ENCODE data around the gene FCER2.
A peak's percentile ranks its signal among the peaks of the same experiment; 100 is the strongest.

Gene FCER2

GRCh38 chr19:7704280-7705060 lies 2.5 kb upstream of the FCER2 start:
- Mint-ChIP-seq H3K9me3 (no peaks in the 10 kb centered on the region), H3K4me3 (no peak overlapping the region), H3K4me1 (ENCODE audit: low read depth in 2 of 2) (peaks cover 22 to 23% of the 10 kb centered on the region in 2 donors), H3K27me3 (peaks cover 10 to 22% of the 10 kb centered on the region in 2 donors), H3K36me3 (ENCODE audit: insufficient read depth) (peaks cover 16% of the 10 kb centered on the region), H3K27ac (peak overlapping the region in 1 of 2 donors; percentile 17)
- DNase-seq = no peak
- no peak for ATAC-seq (replicated peaks)

GRCh38 chr19:7703332-7703731 lies 1.4 kb upstream of the FCER2 start:
- Mint-ChIP-seq H3K4me1 (ENCODE audit: low read depth in 2 of 2) (peaks cover 22 to 26% of the 10 kb centered on the region in 2 donors), H3K27me3 (peaks cover 21 to 34% of the 10 kb centered on the region in 2 donors)

GRCh38 chr19:7701049-7701653 lies 780 bp downstream of the FCER2 start:
- H3K4me1 Mint-ChIP-seq (ENCODE audit: low read depth in 2 of 2) = peaks cover 13 to 17% of the 10 kb centered on the region in 2 donors
- no peak overlapping the region for H3K4me3 Mint-ChIP-seq
- no peaks in the 10 kb centered on the region for H3K9me3 Mint-ChIP-seq
- peaks cover 13% of the 10 kb centered on the region for H3K36me3 Mint-ChIP-seq (ENCODE audit: insufficient read depth)
- H3K27ac Mint-ChIP-seq = no peak overlapping the region
- ATAC-seq (replicated peaks) (no peak), DNase-seq (no peak)
- H3K27me3 Mint-ChIP-seq = peaks cover 30 to 54% of the 10 kb centered on the region in 2 donors

More at GRCh38 chr19:7703332-7703731, 1.4 kb upstream of the FCER2 start:
- H3K36me3 Mint-ChIP-seq (ENCODE audit: insufficient read depth) = peaks cover 15% of the 10 kb centered on the region
- DNase-seq (no peak), ATAC-seq (replicated peaks) (no peak)
- no peaks in the 10 kb centered on the region for H3K9me3 Mint-ChIP-seq
- H3K4me3 Mint-ChIP-seq = no peak overlapping the region
- no peak overlapping the region for H3K27ac Mint-ChIP-seq

- DNase-seq (no peak), ATAC-seq (replicated peaks) (no peak)
- Mint-ChIP-seq H3K27me3 (peaks cover 30 to 54% of the 10 kb centered on the region in 2 donors), H3K27ac (no peak overlapping the region), H3K9me3 (no peaks in the 10 kb centered on the region), H3K4me1 (ENCODE audit: low read depth in 2 of 2) (peaks cover 0 to 7% of the 10 kb centered on the region in 2 donors), H3K36me3 (ENCODE audit: insufficient read depth) (peaks cover 11% of the 10 kb centered on the region), H3K4me3 (no peak overlapping the region)
Measured at GRCh38 chr19:7699417-7700401, 2.2 kb downstream of the FCER2 start.

- DNase-seq = no peak
- no peak overlapping the region for H3K4me3 Mint-ChIP-seq
- ATAC-seq (replicated peaks) = no peak
- H3K27ac Mint-ChIP-seq = no peak overlapping the region
- peaks cover 11% of the 10 kb centered on the region for H3K36me3 Mint-ChIP-seq (ENCODE audit: insufficient read depth)
- peaks cover 0 to 6% of the 10 kb centered on the region in 2 donors for H3K4me1 Mint-ChIP-seq (ENCODE audit: low read depth in 2 of 2)
- H3K9me3 Mint-ChIP-seq = no peaks in the 10 kb centered on the region
- H3K27me3 Mint-ChIP-seq = peaks cover 30 to 51% of the 10 kb centered on the region in 2 donors
Measured at GRCh38 chr19:7699003-7699402, 2.9 kb downstream of the FCER2 start.

GRCh38 chr19:7698583-7698982 lies 3.3 kb downstream of the FCER2 start:
- Mint-ChIP-seq H3K27ac (no peak overlapping the region), H3K27me3 (peaks cover 30 to 46% of the 10 kb centered on the region in 2 donors), H3K9me3 (no peaks in the 10 kb centered on the region), H3K4me1 (ENCODE audit: low read depth in 2 of 2) (peaks cover 0 to 6% of the 10 kb centered on the region in 2 donors), H3K4me3 (no peak overlapping the region), H3K36me3 (ENCODE audit: insufficient read depth) (peaks cover 11% of the 10 kb centered on the region)
- ATAC-seq (replicated peaks) (no peak), DNase-seq (no peak)

- peaks cover 30 to 43% of the 10 kb centered on the region in 2 donors for H3K27me3 Mint-ChIP-seq
- peaks cover 9% of the 10 kb centered on the region for H3K36me3 Mint-ChIP-seq (ENCODE audit: insufficient read depth)
- H3K9me3 Mint-ChIP-seq = no peaks in the 10 kb centered on the region
Measured at GRCh38 chr19:7697721-7698287, 4.1 kb downstream of the FCER2 start.

GRCh38 chr19:7694499-7694898 lies 7.4 kb downstream of the FCER2 start:
- Mint-ChIP-seq H3K27ac (no peak overlapping the region), H3K9me3 (no peaks in the 10 kb centered on the region), H3K4me1 (ENCODE audit: low read depth in 2 of 2) (peaks cover 0 to 5% of the 10 kb centered on the region in 2 donors), H3K27me3 (peaks cover 21 to 32% of the 10 kb centered on the region in 2 donors), H3K36me3 (ENCODE audit: insufficient read depth) (peaks cover 8% of the 10 kb centered on the region), H3K4me3 (no peak overlapping the region)
- DNase-seq = no peak
- no peak for ATAC-seq (replicated peaks)

More at GRCh38 chr19:7697721-7698287, 4.1 kb downstream of the FCER2 start:
- Mint-ChIP-seq H3K4me3 (no peak overlapping the region), H3K4me1 (ENCODE audit: low read depth in 2 of 2) (peaks cover 0 to 6% of the 10 kb centered on the region in 2 donors), H3K27ac (no peak overlapping the region)
- DNase-seq (no peak), ATAC-seq (replicated peaks) (no peak)

- Mint-ChIP-seq H3K4me3 (no peak overlapping the region), H3K4me1 (ENCODE audit: low read depth in 2 of 2) (no peaks in the 10 kb centered on the region), H3K9me3 (no peaks in the 10 kb centered on the region), H3K27ac (no peak overlapping the region), H3K36me3 (ENCODE audit: insufficient read depth) (peaks cover 13% of the 10 kb centered on the region), H3K27me3 (peaks cover 4 to 12% of the 10 kb centered on the region in 2 donors)
- peak; percentile 70 for ATAC-seq (replicated peaks)
- peak; percentile 52 to 58 (median 57) for DNase-seq
Measured at GRCh38 chr19:7692417-7693088, 9.4 kb downstream of the FCER2 start.

GRCh38 chr19:7691497-7691896 lies 10.4 kb downstream of the FCER2 start:
- H3K27ac Mint-ChIP-seq = no peak overlapping the region
- H3K36me3 Mint-ChIP-seq (ENCODE audit: insufficient read depth) = peaks cover 13% of the 10 kb centered on the region
- peaks cover 2% of the 10 kb centered on the region in 2 donors for H3K27me3 Mint-ChIP-seq
- DNase-seq = peak; percentile 52 to 62 (median 54)
- H3K9me3 Mint-ChIP-seq = no peaks in the 10 kb centered on the region
- H3K4me1 Mint-ChIP-seq (ENCODE audit: low read depth in 2 of 2) = no peaks in the 10 kb centered on the region
- peak; percentile 55 for ATAC-seq (replicated peaks)
- H3K4me3 Mint-ChIP-seq = no peak overlapping the region

- Mint-ChIP-seq H3K36me3 (ENCODE audit: insufficient read depth) (peaks cover 15% of the 10 kb centered on the region), H3K9me3 (no peaks in the 10 kb centered on the region), H3K27ac (no peak overlapping the region), H3K27me3 (no peaks in the 10 kb centered on the region), H3K4me1 (ENCODE audit: low read depth in 2 of 2) (no peaks in the 10 kb centered on the region), H3K4me3 (no peak overlapping the region)
- DNase-seq = peak; percentile 32 to 41 (median 35)
- peak; percentile 23 for ATAC-seq (replicated peaks)
Measured at GRCh38 chr19:7690779-7691258, 11.1 kb downstream of the FCER2 start.

GRCh38 chr19:7689165-7689564 lies 12.8 kb downstream of the FCER2 start:
- H3K9me3 Mint-ChIP-seq = no peaks in the 10 kb centered on the region

More at GRCh38 chr19:7689165-7689564, 12.8 kb downstream of the FCER2 start:
- H3K27me3 Mint-ChIP-seq = no peaks in the 10 kb centered on the region
- ATAC-seq (replicated peaks) (no peak), DNase-seq (no peak)
- no peak overlapping the region for H3K27ac Mint-ChIP-seq
- H3K36me3 Mint-ChIP-seq (ENCODE audit: insufficient read depth) = peaks cover 18% of the 10 kb centered on the region
- no peak overlapping the region for H3K4me3 Mint-ChIP-seq
- H3K4me1 Mint-ChIP-seq (ENCODE audit: low read depth in 2 of 2) = peaks cover 0 to 4% of the 10 kb centered on the region in 2 donors
